ENCODE results near the gene CCDC106.

Gene CCDC106

GRCh38 chr19:55673465-55673864 is 25.5 kb downstream of the CCDC106 start (continued):
- TF ChIP-seq, protein P1, sequence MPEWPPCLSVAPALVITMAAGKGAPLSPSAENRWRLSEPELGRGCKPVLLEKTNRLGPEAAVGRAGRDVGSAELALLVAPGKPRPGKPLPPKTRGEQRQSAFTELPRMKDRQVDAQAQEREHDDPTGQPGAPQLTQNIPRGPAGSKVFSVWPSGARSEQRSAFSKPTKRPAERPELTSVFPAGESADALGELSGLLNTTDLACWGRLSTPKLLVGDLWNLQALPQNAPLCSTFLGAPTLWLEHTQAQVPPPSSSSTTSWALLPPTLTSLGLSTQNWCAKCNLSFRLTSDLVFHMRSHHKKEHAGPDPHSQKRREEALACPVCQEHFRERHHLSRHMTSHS (tag by site-specific recombination; IDR thresholded peaks at IDR 0.05) = no peak
- TF ChIP-seq, protein P2, sequence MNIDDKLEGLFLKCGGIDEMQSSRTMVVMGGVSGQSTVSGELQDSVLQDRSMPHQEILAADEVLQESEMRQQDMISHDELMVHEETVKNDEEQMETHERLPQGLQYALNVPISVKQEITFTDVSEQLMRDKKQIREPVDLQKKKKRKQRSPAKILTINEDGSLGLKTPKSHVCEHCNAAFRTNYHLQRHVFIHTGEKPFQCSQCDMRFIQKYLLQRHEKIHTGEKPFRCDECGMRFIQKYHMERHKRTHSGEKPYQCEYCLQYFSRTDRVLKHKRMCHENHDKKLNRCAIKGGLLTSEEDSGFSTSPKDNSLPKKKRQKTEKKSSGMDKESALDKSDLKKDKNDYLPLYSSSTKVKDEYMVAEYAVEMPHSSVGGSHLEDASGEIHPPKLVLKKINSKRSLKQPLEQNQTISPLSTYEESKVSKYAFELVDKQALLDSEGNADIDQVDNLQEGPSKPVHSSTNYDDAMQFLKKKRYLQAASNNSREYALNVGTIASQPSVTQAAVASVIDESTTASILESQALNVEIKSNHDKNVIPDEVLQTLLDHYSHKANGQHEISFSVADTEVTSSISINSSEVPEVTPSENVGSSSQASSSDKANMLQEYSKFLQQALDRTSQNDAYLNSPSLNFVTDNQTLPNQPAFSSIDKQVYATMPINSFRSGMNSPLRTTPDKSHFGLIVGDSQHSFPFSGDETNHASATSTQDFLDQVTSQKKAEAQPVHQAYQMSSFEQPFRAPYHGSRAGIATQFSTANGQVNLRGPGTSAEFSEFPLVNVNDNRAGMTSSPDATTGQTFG (tag by site-specific recombination; IDR thresholded peaks at IDR 0.05; ENCODE audit: borderline replicate concordance) = no peak
- TF ChIP-seq ZNF391 (tag by site-specific recombination; IDR thresholded peaks at IDR 0.05; ENCODE audit: borderline replicate concordance, low read depth) (no peak), ZNF175 (tag by site-specific recombination; IDR thresholded peaks at IDR 0.05) (no peak), ZNF221 (tag by site-specific recombination; IDR thresholded peaks at IDR 0.05; ENCODE audit: borderline replicate concordance) (no peak), ZNF155 (tag by site-specific recombination; IDR thresholded peaks at IDR 0.05) (no peak), ZNF280D (tag by site-specific recombination; IDR thresholded peaks at IDR 0.05) (no peak), ZBTB49 (tag by site-specific recombination; IDR thresholded peaks at IDR 0.05; ENCODE audit: low read depth) (no peak), ZNF660 (tag by site-specific recombination; IDR thresholded peaks at IDR 0.05) (no peak), SCRT1 (tag by site-specific recombination; IDR thresholded peaks at IDR 0.05; ENCODE audit: borderline replicate concordance) (no peak), KLF9 (tag by site-specific recombination; IDR thresholded peaks at IDR 0.05; ENCODE audit: low read depth) (0 out of 2 replicates have a peak, but pooled peaks have one; percentile 37), ZNF555 (tag by site-specific recombination; conservative IDR thresholded peaks at IDR 0.05) (no peak), ZNF449 (tag by site-specific recombination; IDR thresholded peaks at IDR 0.05) (peak; percentile 41; the same call in 1 of the 2 replicates), ZSCAN30 (tag by site-specific recombination; IDR thresholded peaks at IDR 0.05) (no peak), ZNF792 (tag by site-specific recombination; IDR thresholded peaks at IDR 0.05) (no peak), ZNF513 (tag by site-specific recombination; IDR thresholded peaks at IDR 0.05) (no peak), KLF8 (tag by site-specific recombination; IDR thresholded peaks at IDR 0.05) (peak; percentile 73; the same call in 1 of the 2 replicates), ZBTB11 (tag by site-specific recombination; conservative IDR thresholded peaks at IDR 0.05; ENCODE audit: low read depth) (no peak; the same call in 1 of the 2 replicates), ZNF366 (tag by site-specific recombination; conservative IDR thresholded peaks at IDR 0.05) (no peak), ZNF404 (tag by site-specific recombination; IDR thresholded peaks at IDR 0.05) (no peak), BCL11B (tag by site-specific recombination; IDR thresholded peaks at IDR 0.05; ENCODE audit: low read depth) (no peak), TRIM28 (IDR thresholded peaks at IDR 0.05; ENCODE audit: borderline replicate concordance, low read length) (no peak), ZNF2 (tag by site-specific recombination; IDR thresholded peaks at IDR 0.05) (no peak), ZFP69B (tag by site-specific recombination; IDR thresholded peaks at IDR 0.05) (no peak), ZNF132 (tag by site-specific recombination; IDR thresholded peaks at IDR 0.05; ENCODE audit: borderline replicate concordance) (no peak)
